ENCODE results near the gene KIF5B. TPM values are rescaled to one million over a fixed set of nuclear protein-coding genes. Genes with fewer than 3 reads are reported as not detected.

Gene KIF5B
- total and polyA plus RNA-seq, 9 of the 15 experiments (the other 6 are each of a cell fraction or from before 2014, with no cell fraction given) = 24.4 to 94.4 (median 68.9) TPM

DNA sequence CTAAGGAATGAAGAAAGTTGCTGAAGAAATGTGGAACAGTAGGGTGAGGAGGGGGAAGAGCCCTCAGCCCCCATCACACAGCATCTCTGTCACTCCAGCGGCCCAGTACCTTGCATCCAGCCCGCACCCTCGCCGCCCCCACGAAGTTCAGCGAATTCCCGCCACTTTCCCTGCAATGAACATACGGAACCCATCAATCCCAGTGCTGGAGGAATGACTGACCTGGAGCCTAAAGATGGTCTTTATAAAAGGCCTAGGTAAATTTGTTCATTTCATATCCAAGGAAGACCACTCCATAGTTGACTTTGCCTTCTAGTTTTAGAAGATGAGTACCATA is 779 bp upstream of the KIF5B start (continued):
- TF ChIP-seq, protein P1, sequence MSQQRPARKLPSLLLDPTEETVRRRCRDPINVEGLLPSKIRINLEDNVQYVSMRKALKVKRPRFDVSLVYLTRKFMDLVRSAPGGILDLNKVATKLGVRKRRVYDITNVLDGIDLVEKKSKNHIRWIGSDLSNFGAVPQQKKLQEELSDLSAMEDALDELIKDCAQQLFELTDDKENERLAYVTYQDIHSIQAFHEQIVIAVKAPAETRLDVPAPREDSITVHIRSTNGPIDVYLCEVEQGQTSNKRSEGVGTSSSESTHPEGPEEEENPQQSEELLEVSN (IDR thresholded peaks at IDR 0.05; ENCODE audit: borderline replicate concordance in 1 of 2, extremely low read depth in 1 of 2, insufficient read depth in 1 of 2, insufficient read length in 1 of 2, low read depth in 1 of 2, low read length in 1 of 2, poor library complexity in 1 of 2, severe bottlenecking in 1 of 2) = peak; percentile 47 to 63

- Histone ChIP-seq H3K27me3 (ENCODE audit: control insufficient read depth in 2 of 2, insufficient read depth in 2 of 2, low read length in 2 of 2) (no peaks in the 10 kb centered on the region), H2AFZ (ENCODE audit: low read depth, low read length) (peak overlapping the region; percentile 99), H4K20me1 (replicated peaks; ENCODE audit: control insufficient read depth, insufficient read depth, low read length) (peaks cover 29% of the 10 kb centered on the region), H3K27ac (ENCODE audit: extremely low read depth, low read depth, low read length) (peak overlapping the region; percentile 95), H3K79me2 (ENCODE audit: control insufficient read depth, insufficient read depth, low read length) (peaks cover 64% of the 10 kb centered on the region), H3K9ac (ENCODE audit: insufficient read depth in 1 of 2, low read depth in 2 of 2, low read length in 2 of 2) (peak overlapping the region; percentile 87 to 98), H3K9me1 (ENCODE audit: control insufficient read depth, insufficient read depth, low read length) (peaks cover 3% of the 10 kb centered on the region), H3K4me1 (replicated peaks in 1 of 2; ENCODE audit: control insufficient read depth in 2 of 2, insufficient read depth in 2 of 2, low read length in 2 of 2) (peaks cover 12 to 43% of the 10 kb centered on the region in 2 experiments), H3K9me3 (replicated peaks; ENCODE audit: control insufficient read depth, insufficient read depth, low read depth, low read length) (no peaks in the 10 kb centered on the region), H3K36me3 (ENCODE audit: control insufficient read depth, insufficient read depth, low read length) (peaks cover 18% of the 10 kb centered on the region; the same call in 2 of the 3 replicates), H3K4me2 (ENCODE audit: insufficient read depth, low read length) (peak overlapping the region; percentile 93), H3K4me3 (peak overlapping the region; percentile 95)
- ATAC-seq (peak; percentile 91), DNase-seq (ENCODE audit: extremely low read depth in 1 of 4, low spot score in 3 of 4) (peak; percentile 70 to 89 (median 78)), FAIRE-seq (peak; percentile 32)
- intact Hi-C loops (cut with micrococcal nuclease) (loop anchor here (10.0 kb wide), 1 partner anchor 89 kb away; no protein-coding TSS in a partner anchor), in situ Hi-C loops (cut with MboI) (loop anchor here (10.0 kb wide), 1 partner anchor 289 kb away; the partner anchor contains the start of gene EPC1)
- BruUV-seq (replicated peaks) = no TSS peak
- CTCF ChIA-PET (ENCODE audit: low intra/inter-chr PET ratio) = no interaction called here
- POLR2A ChIA-PET = interaction anchor here (0.6 to 2.4 kb wide), 5 partner anchors 12 to 912 kb away, joined by 3 to 12 read pairs (median 3); no protein-coding TSS in a partner anchor
- WGBS (ENCODE audit: insufficient coverage, low coverage, missing lambda C conversion rate) = under 1% methylated on average over 50 of the region's 59 CpGs
- TF ChIP-seq, protein P2, sequence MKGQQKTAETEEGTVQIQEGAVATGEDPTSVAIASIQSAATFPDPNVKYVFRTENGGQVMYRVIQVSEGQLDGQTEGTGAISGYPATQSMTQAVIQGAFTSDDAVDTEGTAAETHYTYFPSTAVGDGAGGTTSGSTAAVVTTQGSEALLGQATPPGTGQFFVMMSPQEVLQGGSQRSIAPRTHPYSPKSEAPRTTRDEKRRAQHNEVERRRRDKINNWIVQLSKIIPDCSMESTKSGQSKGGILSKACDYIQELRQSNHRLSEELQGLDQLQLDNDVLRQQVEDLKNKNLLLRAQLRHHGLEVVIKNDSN (CRISPR knock-in tag; IDR thresholded peaks at IDR 0.05) = no peak
- TF ChIP-seq LARP7 (IDR thresholded peaks at IDR 0.05) (0 out of 2 replicates have a peak, but pooled peaks have one; percentile 13), ARID1B (IDR thresholded peaks at IDR 0.05) (peak; percentile 52; the same call in 1 of the 2 replicates), ZNF24 (IDR thresholded peaks at IDR 0.05) (0 out of 2 replicates have a peak, but pooled peaks have one; percentile 16), HMGN3 (IDR thresholded peaks at IDR 0.05; ENCODE audit: borderline replicate concordance, extremely low read depth, insufficient read length, low read depth, low read length) (peak; percentile 84), MYBL2 (IDR thresholded peaks at IDR 0.05; ENCODE audit: low read depth) (peak; percentile 48; the same call in 1 of the 2 replicates), MYBL2 (CRISPR knock-in tag; IDR thresholded peaks at IDR 0.05; ENCODE audit: borderline replicate concordance) (no peak), ZBTB1 (CRISPR knock-in tag; IDR thresholded peaks at IDR 0.05; ENCODE audit: borderline replicate concordance, low read depth) (peak; percentile 19), BRD9 (IDR thresholded peaks at IDR 0.05; ENCODE audit: low read depth, partially characterized antibody) (no peak), HLTF (IDR thresholded peaks at IDR 0.05) (0 out of 2 replicates have a peak, but pooled peaks have one; percentile 19)
- TF ChIP-seq, protein P3, sequence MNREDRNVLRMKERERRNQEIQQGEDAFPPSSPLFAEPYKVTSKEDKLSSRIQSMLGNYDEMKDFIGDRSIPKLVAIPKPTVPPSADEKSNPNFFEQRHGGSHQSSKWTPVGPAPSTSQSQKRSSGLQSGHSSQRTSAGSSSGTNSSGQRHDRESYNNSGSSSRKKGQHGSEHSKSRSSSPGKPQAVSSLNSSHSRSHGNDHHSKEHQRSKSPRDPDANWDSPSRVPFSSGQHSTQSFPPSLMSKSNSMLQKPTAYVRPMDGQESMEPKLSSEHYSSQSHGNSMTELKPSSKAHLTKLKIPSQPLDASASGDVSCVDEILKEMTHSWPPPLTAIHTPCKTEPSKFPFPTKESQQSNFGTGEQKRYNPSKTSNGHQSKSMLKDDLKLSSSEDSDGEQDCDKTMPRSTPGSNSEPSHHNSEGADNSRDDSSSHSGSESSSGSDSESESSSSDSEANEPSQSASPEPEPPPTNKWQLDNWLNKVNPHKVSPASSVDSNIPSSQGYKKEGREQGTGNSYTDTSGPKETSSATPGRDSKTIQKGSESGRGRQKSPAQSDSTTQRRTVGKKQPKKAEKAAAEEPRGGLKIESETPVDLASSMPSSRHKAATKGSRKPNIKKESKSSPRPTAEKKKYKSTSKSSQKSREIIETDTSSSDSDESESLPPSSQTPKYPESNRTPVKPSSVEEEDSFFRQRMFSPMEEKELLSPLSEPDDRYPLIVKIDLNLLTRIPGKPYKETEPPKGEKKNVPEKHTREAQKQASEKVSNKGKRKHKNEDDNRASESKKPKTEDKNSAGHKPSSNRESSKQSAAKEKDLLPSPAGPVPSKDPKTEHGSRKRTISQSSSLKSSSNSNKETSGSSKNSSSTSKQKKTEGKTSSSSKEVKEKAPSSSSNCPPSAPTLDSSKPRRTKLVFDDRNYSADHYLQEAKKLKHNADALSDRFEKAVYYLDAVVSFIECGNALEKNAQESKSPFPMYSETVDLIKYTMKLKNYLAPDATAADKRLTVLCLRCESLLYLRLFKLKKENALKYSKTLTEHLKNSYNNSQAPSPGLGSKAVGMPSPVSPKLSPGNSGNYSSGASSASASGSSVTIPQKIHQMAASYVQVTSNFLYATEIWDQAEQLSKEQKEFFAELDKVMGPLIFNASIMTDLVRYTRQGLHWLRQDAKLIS (CRISPR knock-in tag; IDR thresholded peaks at IDR 0.05) = peak; percentile 83
Measured at GRCh38 chr10:32055478-32056135, 618 bp downstream of the KIF5B start.

Data from K562 (cell line).